22Rv1 (cell line): Measurements from ENCODE around the gene ADAMTS3.

Source experiments
- H3K27ac ChIP-seq: fragments of 450-650 bp; 2 replicates; pipeline ENCODE4 v1.5.1; 2017
- ZFX ChIP-seq: fragments of 450-650 bp; IDR thresholded peaks from 2 replicates; pipeline ENCODE4 v1.6.1; 2017; ENCODE audit warnings: antibody characterized with exemption, borderline replicate concordance
- TF ChIP-seq, protein P1 (sequence below): fragments of 450-650 bp; IDR thresholded peaks from 2 replicates; pipeline ENCODE4 v1.5.1; 2017; ENCODE audit warnings: mild to moderate bottlenecking

ADAMTS3 gene

DNA sequence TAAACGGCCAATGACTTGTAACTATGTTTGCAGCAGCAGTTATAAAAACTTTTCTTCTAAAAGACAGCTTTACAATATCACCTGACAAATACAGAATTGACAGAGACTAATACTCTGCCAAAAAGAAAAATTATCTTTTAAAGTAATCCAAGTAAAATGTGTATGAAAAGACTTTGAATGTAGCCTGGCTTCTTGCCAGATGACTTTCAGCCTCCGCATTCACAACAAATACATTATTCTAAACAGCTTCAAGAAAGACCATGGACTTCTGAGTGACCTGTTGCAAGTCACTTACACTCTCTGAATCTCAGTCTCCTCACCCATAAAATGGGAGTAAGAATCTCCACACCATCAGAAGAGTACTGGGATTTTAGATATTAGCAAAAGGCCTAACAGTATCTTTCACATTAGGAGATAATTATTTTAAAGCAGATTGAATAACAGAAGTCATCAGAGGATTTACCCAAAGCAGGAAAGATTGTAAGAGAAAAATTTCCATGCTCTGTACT is 2.5 kb downstream of the ADAMTS3 start:
- TF ChIP-seq ZFX = no peak
- TF ChIP-seq, protein P1, sequence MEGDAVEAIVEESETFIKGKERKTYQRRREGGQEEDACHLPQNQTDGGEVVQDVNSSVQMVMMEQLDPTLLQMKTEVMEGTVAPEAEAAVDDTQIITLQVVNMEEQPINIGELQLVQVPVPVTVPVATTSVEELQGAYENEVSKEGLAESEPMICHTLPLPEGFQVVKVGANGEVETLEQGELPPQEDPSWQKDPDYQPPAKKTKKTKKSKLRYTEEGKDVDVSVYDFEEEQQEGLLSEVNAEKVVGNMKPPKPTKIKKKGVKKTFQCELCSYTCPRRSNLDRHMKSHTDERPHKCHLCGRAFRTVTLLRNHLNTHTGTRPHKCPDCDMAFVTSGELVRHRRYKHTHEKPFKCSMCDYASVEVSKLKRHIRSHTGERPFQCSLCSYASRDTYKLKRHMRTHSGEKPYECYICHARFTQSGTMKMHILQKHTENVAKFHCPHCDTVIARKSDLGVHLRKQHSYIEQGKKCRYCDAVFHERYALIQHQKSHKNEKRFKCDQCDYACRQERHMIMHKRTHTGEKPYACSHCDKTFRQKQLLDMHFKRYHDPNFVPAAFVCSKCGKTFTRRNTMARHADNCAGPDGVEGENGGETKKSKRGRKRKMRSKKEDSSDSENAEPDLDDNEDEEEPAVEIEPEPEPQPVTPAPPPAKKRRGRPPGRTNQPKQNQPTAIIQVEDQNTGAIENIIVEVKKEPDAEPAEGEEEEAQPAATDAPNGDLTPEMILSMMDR = no peak
- peak overlapping the region; percentile 91; the same call in 1 of the 2 replicates for H3K27ac ChIP-seq

DNA sequence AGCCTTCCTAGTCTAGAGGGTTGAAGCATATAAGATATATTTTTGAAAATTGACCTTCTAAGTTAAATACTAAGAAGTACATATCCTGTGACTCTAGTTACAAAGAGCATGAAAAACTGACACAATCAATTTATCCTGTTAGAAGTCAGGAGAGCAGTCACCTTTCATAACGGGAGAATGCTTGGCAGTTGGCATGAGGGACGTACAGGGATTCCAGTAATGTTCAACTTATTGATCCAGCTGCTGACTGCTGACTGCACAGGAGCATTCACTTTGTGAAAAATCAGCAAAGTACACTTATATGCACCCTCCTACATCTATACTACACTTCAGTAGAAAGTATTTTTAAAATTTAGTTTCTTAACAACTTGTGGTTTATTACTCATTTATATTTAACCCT is 4.2 kb downstream of the ADAMTS3 start:
- TF ChIP-seq ZFX = no peak
- TF ChIP-seq, protein P1 = no peak
- H3K27ac ChIP-seq = no peak overlapping the region

DNA sequence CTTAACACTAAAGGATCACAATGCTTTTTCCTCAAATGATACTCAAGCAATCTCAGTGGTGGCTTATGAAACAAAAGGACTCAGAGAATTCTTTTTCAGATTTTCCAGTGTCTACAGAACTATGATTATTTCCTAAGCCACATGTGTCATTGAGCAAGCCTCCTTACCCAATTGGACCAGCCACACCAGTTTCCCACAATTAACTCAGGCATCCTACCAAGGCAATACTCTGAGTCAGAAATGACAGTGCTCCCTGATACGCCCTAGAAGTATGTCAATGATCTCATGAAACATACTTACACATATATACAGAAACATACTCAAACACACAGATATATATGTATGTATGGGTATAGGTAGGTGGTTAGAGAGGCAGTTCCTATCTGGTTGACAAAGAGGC is 4.8 kb downstream of the ADAMTS3 start:
- no peak overlapping the region for H3K27ac ChIP-seq
- TF ChIP-seq, protein P1 = no peak
- no peak for TF ChIP-seq ZFX

DNA sequence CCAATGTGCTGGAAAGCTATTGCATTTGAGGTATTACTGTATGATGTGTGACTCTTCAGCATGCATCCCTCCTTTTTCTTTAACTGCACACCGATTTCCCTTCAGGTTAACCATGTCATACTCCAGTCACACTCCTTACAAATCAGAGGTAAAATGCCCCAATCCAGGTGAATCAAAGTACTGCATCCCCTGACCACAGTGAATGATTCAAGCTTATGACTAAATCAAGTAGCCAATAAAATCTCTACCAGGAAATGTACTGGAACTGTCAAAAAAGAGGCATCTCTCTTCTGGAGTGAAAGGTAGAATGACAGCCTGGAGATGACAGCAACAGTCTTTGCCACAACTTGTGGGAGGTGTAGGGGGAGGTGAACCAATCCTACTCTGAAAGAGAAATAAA is 10.4 kb downstream of the ADAMTS3 start:
- H3K27ac ChIP-seq = no peak overlapping the region
- TF ChIP-seq, protein P1 = no peak
- TF ChIP-seq ZFX = no peak

DNA sequence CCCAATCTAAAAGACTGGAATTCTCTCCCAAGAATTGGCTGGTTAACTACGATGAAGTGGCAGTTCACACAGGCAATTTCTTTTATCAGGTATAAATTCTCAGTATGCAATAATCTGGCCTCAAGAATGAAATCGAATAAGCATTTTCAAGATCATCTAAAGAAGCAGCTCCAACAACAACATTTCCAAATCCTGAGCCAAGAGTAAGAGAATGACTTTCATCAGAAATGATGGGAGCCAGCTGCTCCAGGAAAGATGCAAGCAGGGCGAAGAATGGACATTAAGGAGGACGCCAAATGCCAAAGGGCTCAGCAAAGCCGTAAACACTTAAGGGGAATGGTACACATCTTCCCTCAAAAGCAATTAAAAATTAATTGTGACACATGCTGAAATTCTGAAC is 12.0 kb downstream of the ADAMTS3 start:
- no peak overlapping the region for H3K27ac ChIP-seq
- no peak for TF ChIP-seq ZFX
- TF ChIP-seq, protein P1 = no peak

DNA sequence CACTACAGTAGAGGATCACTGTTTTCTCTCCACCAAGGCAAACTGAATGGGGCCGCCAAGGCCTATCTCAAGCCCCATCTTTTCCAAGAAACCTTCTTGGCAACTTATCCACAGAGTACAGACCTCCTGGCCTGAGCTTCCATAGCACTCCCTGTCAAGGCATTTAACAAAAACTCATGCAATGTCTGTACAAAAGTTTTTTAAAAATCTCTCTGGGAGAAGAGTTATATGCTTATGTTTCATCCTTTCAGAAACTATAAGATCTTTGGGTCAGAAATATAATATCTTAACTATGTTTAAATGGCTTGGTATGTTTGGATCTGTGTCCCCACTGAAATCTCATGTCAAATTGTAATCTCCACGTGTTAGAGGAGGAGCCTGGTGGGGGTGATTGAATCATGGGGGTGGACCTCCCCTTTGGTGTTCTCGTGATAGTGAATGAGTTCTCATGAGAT is 13.6 kb downstream of the ADAMTS3 start:
- TF ChIP-seq ZFX = no peak
- TF ChIP-seq, protein P1 = no peak
- H3K27ac ChIP-seq = no peak overlapping the region

DNA sequence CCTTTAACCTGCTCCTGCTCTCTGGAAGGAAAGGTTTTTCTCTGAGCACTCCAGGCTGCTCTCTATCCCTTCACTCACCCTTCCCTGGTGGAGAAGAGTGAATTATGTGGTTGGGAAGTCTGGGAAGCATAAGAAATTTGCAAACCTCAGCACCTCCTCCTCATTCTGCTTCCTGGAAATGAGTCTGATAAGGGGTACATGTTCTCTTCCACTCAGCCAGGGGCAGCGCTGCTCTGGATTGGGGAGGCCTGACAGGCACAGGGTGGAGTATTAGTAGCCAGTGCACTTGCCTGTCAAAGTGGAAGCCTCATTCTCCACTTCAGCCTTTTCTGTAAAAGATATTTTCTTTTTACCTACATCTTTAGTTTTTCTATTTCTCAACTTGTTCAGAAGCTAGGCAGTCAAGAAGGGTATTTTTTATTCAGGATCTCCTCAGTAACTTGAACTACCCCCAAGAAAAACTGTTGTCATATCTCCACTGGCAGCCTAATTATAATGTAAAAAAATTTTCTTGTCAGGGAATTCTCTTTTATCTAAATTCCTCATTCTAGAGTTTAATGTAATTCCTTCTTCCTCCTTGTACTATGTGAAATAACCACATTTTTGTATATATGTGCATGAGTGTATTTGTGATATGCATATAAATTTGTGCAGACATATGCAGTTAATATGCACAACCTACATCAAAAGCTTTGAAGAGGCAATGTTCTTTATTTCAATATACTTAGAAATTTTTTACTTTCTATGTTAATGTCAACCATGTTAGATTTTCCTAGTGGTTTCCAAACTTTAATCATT is 15.3 kb downstream of the ADAMTS3 start:
- no peak overlapping the region for H3K27ac ChIP-seq
- TF ChIP-seq, protein P1 = no peak
- TF ChIP-seq ZFX = no peak
